OCI-LY1 (cell line): ENCODE measurements around the gene DNAJA3.

Experiments
- CTCF ChIP-seq: fragments of 200-600 bp; sonication (generic), shearing (Covaris generic); IDR thresholded peaks from 2 replicates; pipeline ENCODE4 v1.5.1; 2017; ENCODE audit warnings: mild to moderate bottlenecking, antibody characterized with exemption, low read length, moderate library complexity, mixed read lengths
- EZH2 ChIP-seq: fragments of 200-600 bp; sonication (generic), shearing (Covaris generic); IDR thresholded peaks from 2 replicates; pipeline ENCODE4 v1.8.0; 2017; ENCODE audit warnings: borderline replicate concordance, mixed run types, mild to moderate bottlenecking, antibody characterized with exemption, low read length, moderate library complexity, mixed read lengths

GRCh38 chr16:4389051-4389955, 36.4 kb upstream of the DNAJA3 start:
- TF ChIP-seq EZH2 (no peak), CTCF (no peak)
